ENCODE results near the gene CCDC85C. TPM values are rescaled to one million over a fixed set of nuclear protein-coding genes. Genes with fewer than 3 reads are reported as not detected.

CCDC85C gene
- total and polyA plus RNA-seq, 2 experiments from 2014 or later = 4.5 to 24.9 TPM

DNA sequence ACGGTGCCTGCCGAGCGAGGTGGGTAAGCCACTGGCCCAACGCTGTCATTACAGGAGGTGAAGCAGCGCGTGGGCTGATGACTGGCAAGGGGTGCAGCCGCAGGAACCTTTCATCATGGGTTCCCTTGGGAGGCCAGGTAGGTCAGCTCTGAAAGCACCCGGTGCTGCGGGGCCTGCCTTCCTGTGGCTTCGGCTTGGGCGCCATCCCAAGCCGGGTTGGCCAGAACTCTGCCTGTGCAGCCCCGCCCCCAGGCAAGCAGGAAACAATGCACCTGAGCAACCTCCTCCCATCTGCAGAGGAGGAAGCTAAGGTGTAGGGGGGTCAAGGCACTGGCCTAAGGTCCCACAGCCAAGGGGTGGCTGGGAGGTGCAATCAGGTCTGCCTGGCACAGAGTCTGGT lies 21.0 kb upstream of the CCDC85C start:
- Mint-ChIP-seq H3K4me1 (peaks cover 13% of the 10 kb centered on the region), H3K36me3 (ENCODE audit: low read depth) (no peaks in the 10 kb centered on the region), H3K9me3 (no peaks in the 10 kb centered on the region; the same call in 2 of the 3 replicates), H3K27me3 (ENCODE audit: insufficient read depth, low read depth, poor library complexity) (peaks cover 23% of the 10 kb centered on the region), H3K27ac (peak overlapping the region; percentile 57), H3K4me3 (no peak overlapping the region)
- no peak overlapping the region; the same call in 1 of the 2 replicates for H2AFZ ChIP-seq
- H4K20me1 ChIP-seq (replicated peaks; ENCODE audit: insufficient read depth) = no peaks in the 10 kb centered on the region
- no peak overlapping the region for H3K4me2 ChIP-seq
- H3K36me3 ChIP-seq (ENCODE audit: insufficient read depth) = no peaks in the 10 kb centered on the region
- no peak overlapping the region for H3K4me3 ChIP-seq
- H3K4me1 ChIP-seq (ENCODE audit: insufficient read depth) = no peaks in the 10 kb centered on the region; the same call in 1 of the 2 replicates
- DNase-seq (ENCODE audit: low spot score) (no peak), ATAC-seq (peak; percentile 42)
- no peaks in the 10 kb centered on the region for H3K79me2 ChIP-seq (replicated peaks; ENCODE audit: insufficient read depth)
- no peaks in the 10 kb centered on the region for H3K9me2 ChIP-seq (ENCODE audit: insufficient read depth)
- no peaks in the 10 kb centered on the region for H3F3A ChIP-seq (replicated peaks; ENCODE audit: low read depth)
- no peaks in the 10 kb centered on the region for H3K27me3 ChIP-seq (ENCODE audit: insufficient read depth)
- TF ChIP-seq, protein P1, sequence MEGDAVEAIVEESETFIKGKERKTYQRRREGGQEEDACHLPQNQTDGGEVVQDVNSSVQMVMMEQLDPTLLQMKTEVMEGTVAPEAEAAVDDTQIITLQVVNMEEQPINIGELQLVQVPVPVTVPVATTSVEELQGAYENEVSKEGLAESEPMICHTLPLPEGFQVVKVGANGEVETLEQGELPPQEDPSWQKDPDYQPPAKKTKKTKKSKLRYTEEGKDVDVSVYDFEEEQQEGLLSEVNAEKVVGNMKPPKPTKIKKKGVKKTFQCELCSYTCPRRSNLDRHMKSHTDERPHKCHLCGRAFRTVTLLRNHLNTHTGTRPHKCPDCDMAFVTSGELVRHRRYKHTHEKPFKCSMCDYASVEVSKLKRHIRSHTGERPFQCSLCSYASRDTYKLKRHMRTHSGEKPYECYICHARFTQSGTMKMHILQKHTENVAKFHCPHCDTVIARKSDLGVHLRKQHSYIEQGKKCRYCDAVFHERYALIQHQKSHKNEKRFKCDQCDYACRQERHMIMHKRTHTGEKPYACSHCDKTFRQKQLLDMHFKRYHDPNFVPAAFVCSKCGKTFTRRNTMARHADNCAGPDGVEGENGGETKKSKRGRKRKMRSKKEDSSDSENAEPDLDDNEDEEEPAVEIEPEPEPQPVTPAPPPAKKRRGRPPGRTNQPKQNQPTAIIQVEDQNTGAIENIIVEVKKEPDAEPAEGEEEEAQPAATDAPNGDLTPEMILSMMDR (conservative IDR thresholded peaks at IDR 0.05; ENCODE audit: low read depth in 2 of 2) = no peak
- TF ChIP-seq EZH2phosphoT487 (IDR thresholded peaks at IDR 0.05; ENCODE audit: unreplicated experiment) (no peak), CREB1 (CRISPR knock-in tag; IDR thresholded peaks at IDR 0.05; ENCODE audit: low read depth) (no peak), JUNB (IDR thresholded peaks at IDR 0.05; ENCODE audit: unreplicated experiment) (no peak), STAT1 (IDR thresholded peaks at IDR 0.05; ENCODE audit: unreplicated experiment) (no peak), ZNF114 (CRISPR knock-in tag; IDR thresholded peaks at IDR 0.05) (no peak), ZNF331 (CRISPR knock-in tag; IDR thresholded peaks at IDR 0.05; ENCODE audit: low read depth) (no peak), POLR2AphosphoS5 (IDR thresholded peaks at IDR 0.05; ENCODE audit: low read depth) (no peak), NANOG (IDR thresholded peaks at IDR 0.05; ENCODE audit: borderline replicate concordance) (no peak), EZH2 (IDR thresholded peaks at IDR 0.05; ENCODE audit: low read depth, unreplicated experiment) (no peak)
- TF ChIP-seq, protein P2, sequence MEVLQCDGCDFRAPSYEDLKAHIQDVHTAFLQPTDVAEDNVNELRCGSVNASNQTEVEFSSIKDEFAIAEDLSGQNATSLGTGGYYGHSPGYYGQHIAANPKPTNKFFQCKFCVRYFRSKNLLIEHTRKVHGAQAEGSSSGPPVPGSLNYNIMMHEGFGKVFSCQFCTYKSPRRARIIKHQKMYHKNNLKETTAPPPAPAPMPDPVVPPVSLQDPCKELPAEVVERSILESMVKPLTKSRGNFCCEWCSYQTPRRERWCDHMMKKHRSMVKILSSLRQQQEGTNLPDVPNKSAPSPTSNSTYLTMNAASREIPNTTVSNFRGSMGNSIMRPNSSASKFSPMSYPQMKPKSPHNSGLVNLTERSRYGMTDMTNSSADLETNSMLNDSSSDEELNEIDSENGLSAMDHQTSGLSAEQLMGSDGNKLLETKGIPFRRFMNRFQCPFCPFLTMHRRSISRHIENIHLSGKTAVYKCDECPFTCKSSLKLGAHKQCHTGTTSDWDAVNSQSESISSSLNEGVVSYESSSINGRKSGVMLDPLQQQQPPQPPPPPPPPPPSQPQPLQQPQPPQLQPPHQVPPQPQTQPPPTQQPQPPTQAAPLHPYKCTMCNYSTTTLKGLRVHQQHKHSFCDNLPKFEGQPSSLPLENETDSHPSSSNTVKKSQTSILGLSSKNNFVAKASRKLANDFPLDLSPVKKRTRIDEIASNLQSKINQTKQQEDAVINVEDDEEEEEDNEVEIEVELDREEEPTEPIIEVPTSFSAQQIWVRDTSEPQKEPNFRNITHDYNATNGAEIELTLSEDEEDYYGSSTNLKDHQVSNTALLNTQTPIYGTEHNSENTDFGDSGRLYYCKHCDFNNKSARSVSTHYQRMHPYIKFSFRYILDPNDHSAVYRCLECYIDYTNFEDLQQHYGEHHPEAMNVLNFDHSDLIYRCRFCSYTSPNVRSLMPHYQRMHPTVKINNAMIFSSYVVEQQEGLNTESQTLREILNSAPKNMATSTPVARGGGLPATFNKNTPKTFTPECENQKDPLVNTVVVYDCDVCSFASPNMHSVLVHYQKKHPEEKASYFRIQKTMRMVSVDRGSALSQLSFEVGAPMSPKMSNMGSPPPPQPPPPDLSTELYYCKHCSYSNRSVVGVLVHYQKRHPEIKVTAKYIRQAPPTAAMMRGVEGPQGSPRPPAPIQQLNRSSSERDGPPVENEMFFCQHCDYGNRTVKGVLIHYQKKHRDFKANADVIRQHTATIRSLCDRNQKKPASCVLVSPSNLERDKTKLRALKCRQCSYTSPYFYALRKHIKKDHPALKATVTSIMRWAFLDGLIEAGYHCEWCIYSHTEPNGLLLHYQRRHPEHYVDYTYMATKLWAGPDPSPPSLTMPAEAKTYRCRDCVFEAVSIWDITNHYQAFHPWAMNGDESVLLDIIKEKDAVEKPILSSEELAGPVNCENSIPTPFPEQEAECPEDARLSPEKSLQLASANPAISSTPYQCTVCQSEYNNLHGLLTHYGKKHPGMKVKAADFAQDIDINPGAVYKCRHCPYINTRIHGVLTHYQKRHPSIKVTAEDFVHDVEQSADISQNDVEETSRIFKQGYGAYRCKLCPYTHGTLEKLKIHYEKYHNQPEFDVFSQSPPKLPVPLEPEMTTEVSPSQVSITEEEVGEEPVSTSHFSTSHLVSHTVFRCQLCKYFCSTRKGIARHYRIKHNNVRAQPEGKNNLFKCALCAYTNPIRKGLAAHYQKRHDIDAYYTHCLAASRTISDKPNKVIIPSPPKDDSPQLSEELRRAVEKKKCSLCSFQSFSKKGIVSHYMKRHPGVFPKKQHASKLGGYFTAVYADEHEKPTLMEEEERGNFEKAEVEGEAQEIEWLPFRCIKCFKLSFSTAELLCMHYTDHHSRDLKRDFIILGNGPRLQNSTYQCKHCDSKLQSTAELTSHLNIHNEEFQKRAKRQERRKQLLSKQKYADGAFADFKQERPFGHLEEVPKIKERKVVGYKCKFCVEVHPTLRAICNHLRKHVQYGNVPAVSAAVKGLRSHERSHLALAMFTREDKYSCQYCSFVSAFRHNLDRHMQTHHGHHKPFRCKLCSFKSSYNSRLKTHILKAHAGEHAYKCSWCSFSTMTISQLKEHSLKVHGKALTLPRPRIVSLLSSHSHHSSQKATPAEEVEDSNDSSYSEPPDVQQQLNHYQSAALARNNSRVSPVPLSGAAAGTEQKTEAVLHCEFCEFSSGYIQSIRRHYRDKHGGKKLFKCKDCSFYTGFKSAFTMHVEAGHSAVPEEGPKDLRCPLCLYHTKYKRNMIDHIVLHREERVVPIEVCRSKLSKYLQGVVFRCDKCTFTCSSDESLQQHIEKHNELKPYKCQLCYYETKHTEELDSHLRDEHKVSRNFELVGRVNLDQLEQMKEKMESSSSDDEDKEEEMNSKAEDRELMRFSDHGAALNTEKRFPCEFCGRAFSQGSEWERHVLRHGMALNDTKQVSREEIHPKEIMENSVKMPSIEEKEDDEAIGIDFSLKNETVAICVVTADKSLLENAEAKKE (CRISPR knock-in tag; IDR thresholded peaks at IDR 0.05) = no peak
- TF ChIP-seq, protein P3, sequence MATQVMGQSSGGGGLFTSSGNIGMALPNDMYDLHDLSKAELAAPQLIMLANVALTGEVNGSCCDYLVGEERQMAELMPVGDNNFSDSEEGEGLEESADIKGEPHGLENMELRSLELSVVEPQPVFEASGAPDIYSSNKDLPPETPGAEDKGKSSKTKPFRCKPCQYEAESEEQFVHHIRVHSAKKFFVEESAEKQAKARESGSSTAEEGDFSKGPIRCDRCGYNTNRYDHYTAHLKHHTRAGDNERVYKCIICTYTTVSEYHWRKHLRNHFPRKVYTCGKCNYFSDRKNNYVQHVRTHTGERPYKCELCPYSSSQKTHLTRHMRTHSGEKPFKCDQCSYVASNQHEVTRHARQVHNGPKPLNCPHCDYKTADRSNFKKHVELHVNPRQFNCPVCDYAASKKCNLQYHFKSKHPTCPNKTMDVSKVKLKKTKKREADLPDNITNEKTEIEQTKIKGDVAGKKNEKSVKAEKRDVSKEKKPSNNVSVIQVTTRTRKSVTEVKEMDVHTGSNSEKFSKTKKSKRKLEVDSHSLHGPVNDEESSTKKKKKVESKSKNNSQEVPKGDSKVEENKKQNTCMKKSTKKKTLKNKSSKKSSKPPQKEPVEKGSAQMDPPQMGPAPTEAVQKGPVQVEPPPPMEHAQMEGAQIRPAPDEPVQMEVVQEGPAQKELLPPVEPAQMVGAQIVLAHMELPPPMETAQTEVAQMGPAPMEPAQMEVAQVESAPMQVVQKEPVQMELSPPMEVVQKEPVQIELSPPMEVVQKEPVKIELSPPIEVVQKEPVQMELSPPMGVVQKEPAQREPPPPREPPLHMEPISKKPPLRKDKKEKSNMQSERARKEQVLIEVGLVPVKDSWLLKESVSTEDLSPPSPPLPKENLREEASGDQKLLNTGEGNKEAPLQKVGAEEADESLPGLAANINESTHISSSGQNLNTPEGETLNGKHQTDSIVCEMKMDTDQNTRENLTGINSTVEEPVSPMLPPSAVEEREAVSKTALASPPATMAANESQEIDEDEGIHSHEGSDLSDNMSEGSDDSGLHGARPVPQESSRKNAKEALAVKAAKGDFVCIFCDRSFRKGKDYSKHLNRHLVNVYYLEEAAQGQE (IDR thresholded peaks at IDR 0.05; ENCODE audit: unreplicated experiment) = no peak
- TF ChIP-seq, protein P4, sequence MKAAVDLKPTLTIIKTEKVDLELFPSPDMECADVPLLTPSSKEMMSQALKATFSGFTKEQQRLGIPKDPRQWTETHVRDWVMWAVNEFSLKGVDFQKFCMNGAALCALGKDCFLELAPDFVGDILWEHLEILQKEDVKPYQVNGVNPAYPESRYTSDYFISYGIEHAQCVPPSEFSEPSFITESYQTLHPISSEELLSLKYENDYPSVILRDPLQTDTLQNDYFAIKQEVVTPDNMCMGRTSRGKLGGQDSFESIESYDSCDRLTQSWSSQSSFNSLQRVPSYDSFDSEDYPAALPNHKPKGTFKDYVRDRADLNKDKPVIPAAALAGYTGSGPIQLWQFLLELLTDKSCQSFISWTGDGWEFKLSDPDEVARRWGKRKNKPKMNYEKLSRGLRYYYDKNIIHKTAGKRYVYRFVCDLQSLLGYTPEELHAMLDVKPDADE (IDR thresholded peaks at IDR 0.05) = no peak
- no peak overlapping the region for H3K27ac ChIP-seq (ENCODE audit: low read depth)
